IMR-90 (cell line): ENCODE data around the gene CFAP91. TPM values are rescaled to one million over a fixed set of nuclear protein-coding genes. Genes with fewer than 3 reads are reported as not detected.

Source experiments
- ATAC-seq: fragments of 200-7000 bp; cut with Tn5 transposase; 2 replicates; pipeline ENCODE4 v1.9.1; 2020; ENCODE audit warnings: low read depth, mild to moderate bottlenecking, moderate library complexity
- BruUV-seq: library from RNA; stranded (reverse); fragments of 400-500 nt; replicated peaks from 2 replicates; lab custom pipeline; 2021; lab: Mats Ljungman, UMichigan
- CTCF ChIA-PET: fragments of 300-600 bp; formaldehyde crosslinking; extraction: SDS; loops from one replicate; lab custom pipeline; 2021; ENCODE audit warnings: antibody characterized with exemption; lab: Yijun Ruan, JAX
- POLR2A ChIA-PET: fragments of 300-600 bp; sonication (Branson Sonifier 250); formaldehyde crosslinking; loops from one replicate; lab custom pipeline; 2022; ENCODE audit warnings: antibody characterized with exemption; ENCODE audit not compliant: unreplicated experiment; lab: Charles Lee
- DNase-seq: peaks from one replicate; pipeline ENCODE4 v3.0.0; 2013
- H2AFZ ChIP-seq: replicated peaks from 2 replicates; pipeline ENCODE3; 2013; ENCODE audit warnings: low read length, mild to moderate bottlenecking; ENCODE audit not compliant: poor library complexity
- H2AK5ac ChIP-seq: 2 replicates; pipeline ENCODE4 v1.6.1; 2013; ENCODE audit warnings: low read depth, low read length, inconsistent platforms
- H2AK9ac ChIP-seq: replicated peaks from 2 replicates; pipeline ENCODE3; 2013; ENCODE audit warnings: mild to moderate bottlenecking, low read depth, low read length, moderate library complexity; ENCODE audit not compliant: poor library complexity
- H2BK120ac ChIP-seq: 2 replicates; pipeline ENCODE4 v1.6.1; 2013; ENCODE audit warnings: low read depth, low read length, inconsistent platforms
- H2BK15ac ChIP-seq: 3 replicates; pipeline ENCODE4 v1.6.1; 2013; ENCODE audit warnings: low read depth, low read length, inconsistent platforms
- H2BK20ac ChIP-seq: 2 replicates; pipeline ENCODE4 v1.6.1; 2013; ENCODE audit warnings: low read depth, mild to moderate bottlenecking, inconsistent platforms, low read length, moderate library complexity
- H2BK5ac ChIP-seq: 2 replicates; pipeline ENCODE4 v1.6.1; 2013; ENCODE audit warnings: mild to moderate bottlenecking, low read depth, low read length, inconsistent platforms; ENCODE audit not compliant: poor library complexity, severe bottlenecking
- H3K14ac ChIP-seq: replicated peaks from 2 replicates; pipeline ENCODE4 v1.6.1; 2013; ENCODE audit warnings: low read depth, low read length, inconsistent platforms
- H3K18ac ChIP-seq: 2 replicates; pipeline ENCODE4 v1.6.1; 2013; ENCODE audit warnings: low read depth, low read length, control low read depth
- H3K23ac ChIP-seq: 2 replicates; pipeline ENCODE4 v1.6.1; 2013; ENCODE audit warnings: low read depth, low read length, inconsistent platforms
- H3K27ac ChIP-seq: 2 replicates; pipeline ENCODE4 v1.5.1; 2013; ENCODE audit warnings: mild to moderate bottlenecking, control low read depth, low read length; ENCODE audit not compliant: insufficient read depth
- H3K27me3 ChIP-seq: 2 replicates; pipeline ENCODE4 v1.6.1; 2013; ENCODE audit warnings: low read length; ENCODE audit not compliant: control insufficient read depth, insufficient read depth
- H3K36me3 ChIP-seq: 2 replicates; pipeline ENCODE4 v1.6.1; 2013; ENCODE audit warnings: low read length, mixed read lengths; ENCODE audit not compliant: control insufficient read depth, insufficient read depth
- H3K4ac ChIP-seq: 2 replicates; pipeline ENCODE4 v1.6.1; 2013; ENCODE audit warnings: low read depth, low read length, inconsistent platforms
- H3K4me1 ChIP-seq: 2 replicates; pipeline ENCODE4 v1.6.1; 2013; ENCODE audit warnings: low read length, mixed read lengths; ENCODE audit not compliant: control insufficient read depth, insufficient read depth
- H3K4me2 ChIP-seq: 2 replicates; pipeline ENCODE4 v1.6.1; 2013; ENCODE audit warnings: low read depth, mild to moderate bottlenecking, control low read depth, low read length, moderate library complexity
- H3K4me3 ChIP-seq: 2 replicates; pipeline ENCODE4 v1.5.1; 2013; ENCODE audit warnings: low read depth, mild to moderate bottlenecking, control low read depth, low read length, moderate library complexity; ENCODE audit not compliant: insufficient read depth
- H3K56ac ChIP-seq: 2 replicates; pipeline ENCODE4 v1.6.1; 2013; ENCODE audit warnings: low read length, inconsistent platforms; ENCODE audit not compliant: insufficient read depth; ENCODE audit errors: extremely low read depth
- H3K79me1 ChIP-seq, 2 experiments: 2 replicates each; pipeline ENCODE4 v1.6.1; 2013; ENCODE audit warnings: low read length in 2 of 2, inconsistent platforms in 1 of 2, low read depth in 1 of 2
- H3K9ac ChIP-seq: 2 replicates; pipeline ENCODE4 v1.6.1; 2013; ENCODE audit warnings: low read depth, low read length, control low read depth
- H3K9me1 ChIP-seq: 2 replicates; pipeline ENCODE4 v1.6.1; 2013; ENCODE audit warnings: low read length, inconsistent platforms; ENCODE audit not compliant: insufficient read depth
- H3K9me3 ChIP-seq: 2 replicates; pipeline ENCODE4 v1.6.1; 2013; ENCODE audit warnings: low read length; ENCODE audit not compliant: control insufficient read depth, insufficient read depth
- H4K20me1 ChIP-seq: 2 replicates; pipeline ENCODE4 v1.6.1; 2013; ENCODE audit warnings: low read length, inconsistent platforms; ENCODE audit not compliant: insufficient read depth
- H4K5ac ChIP-seq: 2 replicates; pipeline ENCODE4 v1.6.1; 2013; ENCODE audit warnings: mild to moderate bottlenecking, low read depth, low read length, control low read depth
- H4K8ac ChIP-seq, 2 experiments: 2 replicates each; pipeline ENCODE4 v1.6.1; 2013; ENCODE audit warnings: low read depth in 2 of 2, low read length in 2 of 2, control low read depth in 1 of 2, inconsistent platforms in 1 of 2
- H4K91ac ChIP-seq: 2 replicates; pipeline ENCODE4 v1.6.1; 2013; ENCODE audit warnings: low read depth, low read length, inconsistent platforms; ENCODE audit not compliant: insufficient read depth
- BHLHE40 ChIP-seq: fragments of 150-350 bp; IDR thresholded peaks from 2 replicates; pipeline ENCODE4 v1.6.1; 2016; ENCODE audit warnings: mild to moderate bottlenecking, low read depth, low read length
- CEBPB ChIP-seq: IDR thresholded peaks from 2 replicates; pipeline ENCODE4 v1.6.1; 2012; ENCODE audit warnings: low read depth, low read length, improper control_type of control experiment
- CHD1 ChIP-seq: IDR thresholded peaks from 2 replicates; pipeline ENCODE4 v1.6.1; 2012; ENCODE audit warnings: low read depth, low read length, improper control_type of control experiment
- CTCF ChIP-seq: conservative IDR thresholded peaks from 2 replicates; pipeline ENCODE4 v1.5.1; 2012; ENCODE audit warnings: mild to moderate bottlenecking, low read depth, low read length, improper control_type of control experiment
- ELK1 ChIP-seq: fragments of 150-350 bp; IDR thresholded peaks from 2 replicates; pipeline ENCODE4 v1.6.1; 2016; ENCODE audit warnings: low read depth, mild to moderate bottlenecking, low read length, moderate library complexity, borderline replicate concordance
- FOS ChIP-seq: fragments of 150-350 bp; IDR thresholded peaks from 2 replicates; pipeline ENCODE4 v1.6.1; 2016; ENCODE audit warnings: low read depth, low read length
- MAFK ChIP-seq: IDR thresholded peaks from 2 replicates; pipeline ENCODE4 v1.6.1; 2012; ENCODE audit warnings: low read depth, low read length, improper control_type of control experiment
- MAZ ChIP-seq: IDR thresholded peaks from 2 replicates; pipeline ENCODE4 v1.6.1; 2012; ENCODE audit warnings: low read depth, mild to moderate bottlenecking, low read length, improper control_type of control experiment, moderate library complexity, borderline replicate concordance
- MXI1 ChIP-seq: IDR thresholded peaks from 2 replicates; pipeline ENCODE4 v1.6.1; 2012; ENCODE audit warnings: low read depth, mild to moderate bottlenecking, low read length, moderate library complexity, borderline replicate concordance
- POLR2A ChIP-seq: IDR thresholded peaks from 2 replicates; pipeline ENCODE4 v1.6.1; 2012; ENCODE audit warnings: mild to moderate bottlenecking, low read depth, low read length
- RAD21 ChIP-seq: IDR thresholded peaks from 2 replicates; pipeline ENCODE4 v1.6.1; 2012; ENCODE audit warnings: low read length, improper control_type of control experiment
- RCOR1 ChIP-seq: IDR thresholded peaks from 2 replicates; pipeline ENCODE4 v1.6.1; 2012; ENCODE audit warnings: mild to moderate bottlenecking, low read length, improper control_type of control experiment; ENCODE audit not compliant: insufficient replicate concordance
- RFX5 ChIP-seq: IDR thresholded peaks from 2 replicates; pipeline ENCODE4 v1.8.0; 2012; ENCODE audit warnings: low read depth, mild to moderate bottlenecking, low read length, moderate library complexity
- SMC3 ChIP-seq: fragments of 150-350 bp; IDR thresholded peaks from 2 replicates; pipeline ENCODE4 v1.6.1; 2016; ENCODE audit warnings: low read depth, mild to moderate bottlenecking, antibody characterized with exemption, low read length, moderate library complexity
- USF2 ChIP-seq: fragments of 150-350 bp; IDR thresholded peaks from 2 replicates; pipeline ENCODE4 v1.6.1; 2017; ENCODE audit warnings: mild to moderate bottlenecking, antibody characterized with exemption, low read length, low read depth
- WGBS, 2 experiments: methylation state at CpG; one replicate each; pipeline versions ENCODE4 v1.1.5 to v1.1.7; 2013; ENCODE audit warnings: missing lambda C conversion rate in 2 of 2; ENCODE audit not compliant: insufficient read length in 1 of 2; ENCODE audit errors: extremely low coverage in 2 of 2; 5-methylcytosine and 5-hydroxymethylcytosine counted together
- dilution Hi-C: fragments of 300-500 bp; cut with HindIII; formaldehyde crosslinking; loops from one replicate; pipeline ENCODE4 v1.14.3; 2018; ENCODE audit warnings: low sequenced_read_pairs; ENCODE audit not compliant: unreplicated experiment
- in situ Hi-C: fragments of 300-500 bp; cut with MboI; formaldehyde crosslinking; loops from 3 replicates; pipeline ENCODE4 v1.14.3; 2019; ENCODE audit warnings: low sequenced_read_pairs, inconsistent platforms, mixed read lengths
- intact Hi-C: fragments of 100-400 bp; cut with micrococcal nuclease; formaldehyde crosslinking; loops from 2 replicates; pipeline ENCODE4 v1.10.0; 2022
- polyA plus RNA-seq, 3 experiments: library from polyadenylated mRNA; depleted of rRNA; stranded (reverse); fragments of >200 nt; gene quantifications; 2 replicates each; pipeline ENCODE4 v1.2.3, GENCODE V29; 2012; ENCODE audit warnings: low replicate concordance in 1 of 3
- total RNA-seq: library from RNA; depleted of rRNA; stranded (reverse); fragments of >200 nt; gene quantifications from 2 replicates; pipeline ENCODE4 v1.2.3, GENCODE V29; 2012

Gene CFAP91
- total and polyA plus RNA-seq, 2 of the 4 experiments (the other 2 are of a cell fraction): not detected

- H2BK120ac ChIP-seq: no peak overlapping the region
- peaks cover 7% of the 10 kb centered on the region for H3K27me3 ChIP-seq
- no peak overlapping the region for H3K4me2 ChIP-seq
- POLR2A ChIA-PET: no interaction called here
- no peaks in the 10 kb centered on the region for H3K9me1 ChIP-seq
- no peak overlapping the region for H2AK5ac ChIP-seq
- intact Hi-C loops: no loop called here
- no peaks in the 10 kb centered on the region for H3K4me1 ChIP-seq
- dilution Hi-C loops: no loop called here
- H2AK9ac ChIP-seq: no peak overlapping the region
- H3K36me3 ChIP-seq: no peaks in the 10 kb centered on the region
- H4K20me1 ChIP-seq: no peaks in the 10 kb centered on the region
- H4K5ac ChIP-seq: no peak overlapping the region
- peak; percentile 32 for ATAC-seq
- no peak overlapping the region for H3K14ac ChIP-seq
- WGBS, 2 experiments: 100% methylated on average over 1 of the region's 8 CpGs; no CpG with 5 or more reads in 1 of the 2 experiments
- peak; percentile 30 for DNase-seq
- no peak overlapping the region for H2BK15ac ChIP-seq
- CTCF ChIA-PET: interaction anchor here (1.4 kb wide), 1 partner anchor 10 kb away, joined by 4 read pairs; no protein-coding TSS in a partner anchor
- H2BK20ac ChIP-seq: no peak overlapping the region
- no TSS peak for BruUV-seq
- H3K9ac ChIP-seq: no peak overlapping the region
- no peak overlapping the region for H3K4ac ChIP-seq
- H4K8ac ChIP-seq: no peak overlapping the region
- H2BK5ac ChIP-seq: no peak overlapping the region
- H3K23ac ChIP-seq: no peak overlapping the region
- H3K9me3 ChIP-seq: no peaks in the 10 kb centered on the region
- H2AFZ ChIP-seq: no peak overlapping the region
- no peak overlapping the region for H4K91ac ChIP-seq
- H3K56ac ChIP-seq: no peak overlapping the region
- H3K27ac ChIP-seq: no peak overlapping the region
- in situ Hi-C loops: no loop called here
- no peak overlapping the region for H3K18ac ChIP-seq
- no peak overlapping the region for H3K4me3 ChIP-seq
- H3K79me1 ChIP-seq: no peaks in the 10 kb centered on the region
- TF ChIP-seq RFX5: no peak
- TF ChIP-seq CHD1: no peak
- no peak for TF ChIP-seq MAZ
- TF ChIP-seq SMC3: no peak
- no peak for TF ChIP-seq BHLHE40
- no peak for TF ChIP-seq MXI1
- no peak for TF ChIP-seq USF2
- TF ChIP-seq MAFK: no peak
- TF ChIP-seq CTCF: no peak
- no peak for TF ChIP-seq FOS
- no peak for TF ChIP-seq CEBPB
- TF ChIP-seq RAD21: no peak
- no peak for TF ChIP-seq ELK1
- no peak for TF ChIP-seq RCOR1
- no peak for TF ChIP-seq POLR2A
Observed at GRCh38 chr3:119731560-119732343, 28.9 kb downstream of the CFAP91 start.
